K562 (cell line): ENCODE data around the gene CDS2.

Experiments
- MCM2 ChIP-seq: fragments of 450-650 bp; IDR thresholded peaks from 2 replicates; pipeline ENCODE4 v1.6.1; 2017; ENCODE audit warnings: low read depth, mild to moderate bottlenecking
- TAF1 ChIP-seq: IDR thresholded peaks from 2 replicates; pipeline ENCODE4 v1.6.1; 2011; ENCODE audit warnings: mild to moderate bottlenecking, low read length, moderate library complexity; ENCODE audit not compliant: insufficient read depth, control insufficient read depth, severe bottlenecking; ENCODE audit errors: extremely low read depth
- ZNF707 ChIP-seq: fragments of 250-450 bp; sonication (Bioruptor Pico); conservative IDR thresholded peaks from 2 replicates; pipeline ENCODE4 v1.8.0; 2022; ENCODE audit warnings: inconsistent platforms, mild to moderate bottlenecking, moderate library complexity
- TF ChIP-seq, protein P1 (sequence below), 2 experiments: fragments of 450-650 bp in 1 of 2; sonication (generic) in 1 of 2; formaldehyde crosslinking in 1 of 2; IDR thresholded peaks in 1 of 2; conservative IDR thresholded peaks in 1 of 2; 2 replicates each; pipeline versions ENCODE4 v1.6.1 to v1.8.1; 2016 to 2023; ENCODE audit warnings: mild to moderate bottlenecking in 2 of 2, moderate library complexity in 2 of 2, inconsistent platforms in 1 of 2, missing genetic modification reagents in 1 of 2
- TF ChIP-seq, protein P2 (sequence below), 3 experiments: IDR thresholded peaks in 2 of 3; conservative IDR thresholded peaks in 1 of 3; 2 replicates each; pipeline ENCODE4 v1.5.1; 2011 to 2012; ENCODE audit warnings: low read length in 3 of 3, mild to moderate bottlenecking in 3 of 3, control low read depth in 2 of 3, improper control_type of control experiment in 1 of 3, inconsistent platforms in 1 of 3, low read depth in 1 of 3, mixed read lengths in 1 of 3, moderate library complexity in 1 of 3; ENCODE audit not compliant: insufficient read depth in 2 of 3

DNA sequence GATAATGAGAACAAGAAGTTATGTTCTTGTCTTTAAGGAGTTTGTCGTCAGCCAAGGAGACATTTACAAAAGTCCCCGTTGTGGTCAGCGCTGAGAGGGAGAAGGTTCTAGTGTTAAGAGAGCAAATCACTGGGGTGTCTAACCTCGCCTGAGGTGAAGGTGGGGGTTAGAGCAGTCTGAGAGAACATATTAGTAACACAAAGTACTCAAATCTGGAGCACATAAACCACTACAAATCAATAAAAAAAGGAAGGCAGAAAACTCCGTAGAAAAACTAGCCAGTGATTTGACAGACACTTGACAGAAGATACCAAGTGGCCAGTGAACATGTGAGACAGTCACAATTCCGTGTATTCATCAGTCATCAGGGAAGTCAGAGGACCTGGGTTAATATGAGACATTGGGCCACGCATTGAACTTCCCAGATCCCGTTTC, 45.4 kb downstream of the CDS2 start:
- TF ChIP-seq, protein P1, sequence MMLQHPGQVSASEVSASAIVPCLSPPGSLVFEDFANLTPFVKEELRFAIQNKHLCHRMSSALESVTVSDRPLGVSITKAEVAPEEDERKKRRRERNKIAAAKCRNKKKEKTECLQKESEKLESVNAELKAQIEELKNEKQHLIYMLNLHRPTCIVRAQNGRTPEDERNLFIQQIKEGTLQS (IDR thresholded peaks at IDR 0.05) = no peak
- TF ChIP-seq, protein P1 (CRISPR knock-in tag; conservative IDR thresholded peaks at IDR 0.05) = no peak
- TF ChIP-seq TAF1 (no peak), ZNF707 (CRISPR knock-in tag) (no peak), MCM2 (no peak)
- TF ChIP-seq, protein P2, sequence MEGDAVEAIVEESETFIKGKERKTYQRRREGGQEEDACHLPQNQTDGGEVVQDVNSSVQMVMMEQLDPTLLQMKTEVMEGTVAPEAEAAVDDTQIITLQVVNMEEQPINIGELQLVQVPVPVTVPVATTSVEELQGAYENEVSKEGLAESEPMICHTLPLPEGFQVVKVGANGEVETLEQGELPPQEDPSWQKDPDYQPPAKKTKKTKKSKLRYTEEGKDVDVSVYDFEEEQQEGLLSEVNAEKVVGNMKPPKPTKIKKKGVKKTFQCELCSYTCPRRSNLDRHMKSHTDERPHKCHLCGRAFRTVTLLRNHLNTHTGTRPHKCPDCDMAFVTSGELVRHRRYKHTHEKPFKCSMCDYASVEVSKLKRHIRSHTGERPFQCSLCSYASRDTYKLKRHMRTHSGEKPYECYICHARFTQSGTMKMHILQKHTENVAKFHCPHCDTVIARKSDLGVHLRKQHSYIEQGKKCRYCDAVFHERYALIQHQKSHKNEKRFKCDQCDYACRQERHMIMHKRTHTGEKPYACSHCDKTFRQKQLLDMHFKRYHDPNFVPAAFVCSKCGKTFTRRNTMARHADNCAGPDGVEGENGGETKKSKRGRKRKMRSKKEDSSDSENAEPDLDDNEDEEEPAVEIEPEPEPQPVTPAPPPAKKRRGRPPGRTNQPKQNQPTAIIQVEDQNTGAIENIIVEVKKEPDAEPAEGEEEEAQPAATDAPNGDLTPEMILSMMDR (IDR thresholded peaks at IDR 0.05 in 2 of 3, conservative IDR thresholded peaks at IDR 0.05 in 1 of 3; ENCODE audit: insufficient read depth in 2 of 3, low read depth in 1 of 3, low read length in 3 of 3) = no peak
